ENCODE results near the gene CPSF4.

DNA sequence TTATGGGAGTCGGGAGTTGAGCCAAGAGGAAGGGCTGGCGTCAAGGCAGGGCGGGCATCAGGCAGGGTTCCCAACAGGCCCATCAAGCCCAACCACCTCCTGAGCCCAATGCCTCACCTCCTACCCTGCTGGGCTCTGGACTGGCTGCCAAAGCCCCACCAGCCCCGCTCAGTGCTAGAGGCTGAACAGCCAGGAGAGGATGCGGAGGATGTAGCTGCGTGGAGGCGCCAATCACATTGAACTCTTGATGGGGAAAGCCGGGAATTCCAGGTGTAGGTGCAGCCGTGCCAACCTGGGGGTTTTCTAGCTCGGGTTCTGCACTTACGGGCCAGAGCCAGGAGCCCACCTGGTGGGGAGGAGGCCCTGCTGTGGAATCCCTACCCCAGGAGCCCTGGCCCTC, 14.4 kb downstream of the CPSF4 start:
- TF ChIP-seq, protein P1, sequence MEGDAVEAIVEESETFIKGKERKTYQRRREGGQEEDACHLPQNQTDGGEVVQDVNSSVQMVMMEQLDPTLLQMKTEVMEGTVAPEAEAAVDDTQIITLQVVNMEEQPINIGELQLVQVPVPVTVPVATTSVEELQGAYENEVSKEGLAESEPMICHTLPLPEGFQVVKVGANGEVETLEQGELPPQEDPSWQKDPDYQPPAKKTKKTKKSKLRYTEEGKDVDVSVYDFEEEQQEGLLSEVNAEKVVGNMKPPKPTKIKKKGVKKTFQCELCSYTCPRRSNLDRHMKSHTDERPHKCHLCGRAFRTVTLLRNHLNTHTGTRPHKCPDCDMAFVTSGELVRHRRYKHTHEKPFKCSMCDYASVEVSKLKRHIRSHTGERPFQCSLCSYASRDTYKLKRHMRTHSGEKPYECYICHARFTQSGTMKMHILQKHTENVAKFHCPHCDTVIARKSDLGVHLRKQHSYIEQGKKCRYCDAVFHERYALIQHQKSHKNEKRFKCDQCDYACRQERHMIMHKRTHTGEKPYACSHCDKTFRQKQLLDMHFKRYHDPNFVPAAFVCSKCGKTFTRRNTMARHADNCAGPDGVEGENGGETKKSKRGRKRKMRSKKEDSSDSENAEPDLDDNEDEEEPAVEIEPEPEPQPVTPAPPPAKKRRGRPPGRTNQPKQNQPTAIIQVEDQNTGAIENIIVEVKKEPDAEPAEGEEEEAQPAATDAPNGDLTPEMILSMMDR (IDR thresholded peaks at IDR 0.05; ENCODE audit: low read depth, low read length): no peak
- no peak for TF ChIP-seq POLR2A (IDR thresholded peaks at IDR 0.05; ENCODE audit: extremely low read depth, insufficient read length)
- TF ChIP-seq, protein P2, sequence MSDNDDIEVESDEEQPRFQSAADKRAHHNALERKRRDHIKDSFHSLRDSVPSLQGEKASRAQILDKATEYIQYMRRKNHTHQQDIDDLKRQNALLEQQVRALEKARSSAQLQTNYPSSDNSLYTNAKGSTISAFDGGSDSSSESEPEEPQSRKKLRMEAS (IDR thresholded peaks at IDR 0.05; ENCODE audit: low read depth, low read length): no peak
